Choroid plexus epithelial cell (primary cell): Measurements from ENCODE around the gene PACSIN3.

Experiments used
- DNase-seq: peaks from one replicate; pipeline ENCODE4 v3.0.0-alpha.2; 2010; ENCODE audit warnings: low read depth
- H3K4me3 ChIP-seq: 2 replicates; pipeline ENCODE4 v1.5.1; 2011; ENCODE audit warnings: low read depth, mild to moderate bottlenecking, control low read depth, low read length, moderate library complexity
- TF ChIP-seq, protein P1 (sequence below): conservative IDR thresholded peaks from 2 replicates; pipeline ENCODE4 v1.5.1; 2011; ENCODE audit warnings: low read depth, mild to moderate bottlenecking, control low read depth, inconsistent platforms, low read length, moderate library complexity

Gene PACSIN3

GRCh38 chr11:47158242-47158641, 28.0 kb downstream of the PACSIN3 start:
- TF ChIP-seq, protein P1, sequence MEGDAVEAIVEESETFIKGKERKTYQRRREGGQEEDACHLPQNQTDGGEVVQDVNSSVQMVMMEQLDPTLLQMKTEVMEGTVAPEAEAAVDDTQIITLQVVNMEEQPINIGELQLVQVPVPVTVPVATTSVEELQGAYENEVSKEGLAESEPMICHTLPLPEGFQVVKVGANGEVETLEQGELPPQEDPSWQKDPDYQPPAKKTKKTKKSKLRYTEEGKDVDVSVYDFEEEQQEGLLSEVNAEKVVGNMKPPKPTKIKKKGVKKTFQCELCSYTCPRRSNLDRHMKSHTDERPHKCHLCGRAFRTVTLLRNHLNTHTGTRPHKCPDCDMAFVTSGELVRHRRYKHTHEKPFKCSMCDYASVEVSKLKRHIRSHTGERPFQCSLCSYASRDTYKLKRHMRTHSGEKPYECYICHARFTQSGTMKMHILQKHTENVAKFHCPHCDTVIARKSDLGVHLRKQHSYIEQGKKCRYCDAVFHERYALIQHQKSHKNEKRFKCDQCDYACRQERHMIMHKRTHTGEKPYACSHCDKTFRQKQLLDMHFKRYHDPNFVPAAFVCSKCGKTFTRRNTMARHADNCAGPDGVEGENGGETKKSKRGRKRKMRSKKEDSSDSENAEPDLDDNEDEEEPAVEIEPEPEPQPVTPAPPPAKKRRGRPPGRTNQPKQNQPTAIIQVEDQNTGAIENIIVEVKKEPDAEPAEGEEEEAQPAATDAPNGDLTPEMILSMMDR, result no peak
- DNase-seq, result no peak

DNA sequence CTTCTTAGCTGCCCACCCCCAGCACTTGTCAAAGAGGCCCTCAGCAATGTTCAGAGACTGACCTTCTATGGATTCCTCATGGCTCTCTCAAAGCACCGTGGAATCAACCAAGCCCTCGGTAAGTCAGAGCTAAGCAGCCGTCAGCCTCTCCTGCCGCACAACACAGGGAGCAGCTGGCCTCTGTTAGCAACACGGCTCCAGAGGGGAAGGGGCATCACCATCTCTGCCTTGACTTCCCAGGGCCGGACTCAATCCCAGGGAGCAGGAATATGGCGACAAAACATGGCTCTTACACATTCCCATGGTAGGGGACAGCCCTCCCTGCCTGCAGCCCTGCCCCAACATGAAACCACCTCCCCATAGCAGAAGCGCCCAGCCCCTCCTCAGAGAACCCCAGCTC, 28.4 kb downstream of the PACSIN3 start:
- no peak overlapping the region for H3K4me3 ChIP-seq
- no peak for DNase-seq
- TF ChIP-seq, protein P1, result no peak

More at GRCh38 chr11:47158242-47158641, 28.0 kb downstream of the PACSIN3 start:
- no peak overlapping the region for H3K4me3 ChIP-seq

DNA sequence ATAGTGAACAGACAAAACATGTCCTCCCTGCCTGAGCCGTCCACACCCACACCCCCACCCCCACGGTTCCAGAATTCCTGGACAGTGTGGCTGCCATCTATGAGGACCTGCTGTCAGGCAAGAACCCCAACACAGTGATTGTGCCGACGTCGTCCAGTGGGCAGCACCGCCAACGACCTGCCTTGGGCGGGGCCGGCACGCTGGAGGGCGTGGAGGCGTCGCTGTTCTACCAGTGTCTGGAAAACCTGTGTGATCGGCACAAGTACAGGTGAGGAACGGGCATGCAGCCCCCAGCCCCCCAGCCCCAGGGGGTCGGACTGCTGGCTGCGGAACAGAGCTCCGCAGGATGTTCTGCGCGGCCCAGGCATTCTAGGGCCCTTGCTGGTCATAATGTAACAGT, 29.3 kb downstream of the PACSIN3 start:
- no peak for DNase-seq
- H3K4me3 ChIP-seq, result no peak overlapping the region
- TF ChIP-seq, protein P1, result no peak

GRCh38 chr11:47156333-47156732, 29.9 kb downstream of the PACSIN3 start:
- TF ChIP-seq, protein P1, result no peak
- no peak for DNase-seq
- no peak overlapping the region for H3K4me3 ChIP-seq

DNA sequence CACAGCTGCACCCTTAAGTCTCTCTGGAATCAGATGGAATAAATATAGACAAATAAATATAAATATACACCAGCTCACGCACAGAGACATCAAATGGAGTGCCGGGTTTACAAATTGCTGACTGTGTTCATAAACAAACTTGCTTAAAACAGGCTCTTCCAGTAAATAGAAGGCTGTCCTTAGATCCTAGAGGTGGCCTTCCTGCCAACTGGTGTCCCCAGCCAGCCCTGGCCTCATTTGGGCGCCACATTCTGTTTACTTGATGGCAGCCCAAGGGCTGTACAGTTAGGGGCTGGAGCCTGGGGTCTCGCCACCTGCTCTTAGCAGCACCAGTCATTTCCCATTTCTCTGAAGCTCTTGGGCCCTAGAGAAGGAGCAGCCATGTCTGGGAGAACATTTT, 30.4 kb downstream of the PACSIN3 start:
- H3K4me3 ChIP-seq, result no peak overlapping the region
- no peak for DNase-seq
- TF ChIP-seq, protein P1, result no peak

GRCh38 chr11:47154616-47155570, 31.3 kb downstream of the PACSIN3 start:
- H3K4me3 ChIP-seq, result no peak overlapping the region
- DNase-seq, result no peak
- TF ChIP-seq, protein P1, result no peak
